Large intestine (tissue), 3 donors: ENCODE measurements around the gene ZFR2. TPM values are rescaled to one million over a fixed set of nuclear protein-coding genes. Genes with fewer than 3 reads are reported as not detected.
A peak's percentile ranks its signal among the peaks of the same experiment; 100 is the strongest.

ENCODE experiments used
- DNase-seq, 2 donors: peaks; one replicate each; pipeline versions ENCODE4 v3.0.0 to v3.0.0-alpha.2; 2013
- H3K27ac ChIP-seq: one replicate; pipeline ENCODE4 v1.5.1; 2013; ENCODE audit warnings: low read length
- H3K27me3 ChIP-seq: 2 replicates; pipeline ENCODE4 v1.6.1; 2013; ENCODE audit warnings: low read length; ENCODE audit not compliant: control insufficient read depth, insufficient read depth
- H3K36me3 ChIP-seq: 2 replicates; pipeline ENCODE4 v1.6.1; 2013; ENCODE audit warnings: low read length; ENCODE audit not compliant: control insufficient read depth, insufficient read depth
- H3K4me1 ChIP-seq: one replicate; pipeline ENCODE4 v1.6.1; 2013; ENCODE audit warnings: low read length; ENCODE audit not compliant: control insufficient read depth, insufficient read depth
- H3K4me3 ChIP-seq: one replicate; pipeline ENCODE4 v1.5.1; 2013; ENCODE audit warnings: low read length
- H3K9me3 ChIP-seq: one replicate; pipeline ENCODE4 v1.6.1; 2013; ENCODE audit warnings: mild to moderate bottlenecking, low read depth, low read length, moderate library complexity; ENCODE audit not compliant: control insufficient read depth
- WGBS: methylation state at CpG from one replicate; pipeline ENCODE4 v1.1.5; 2013; ENCODE audit warnings: low lambda C conversion rate; ENCODE audit not compliant: insufficient coverage; 5-methylcytosine and 5-hydroxymethylcytosine counted together
- polyA plus RNA-seq: library from polyadenylated mRNA; unstranded; fragments of 120-200 nt; gene quantifications from one replicate; pipeline ENCODE4 v1.2.1, GENCODE V29; 2013

Gene ZFR2
- polyA plus RNA-seq, 1 donor = 1.8 TPM

DNA sequence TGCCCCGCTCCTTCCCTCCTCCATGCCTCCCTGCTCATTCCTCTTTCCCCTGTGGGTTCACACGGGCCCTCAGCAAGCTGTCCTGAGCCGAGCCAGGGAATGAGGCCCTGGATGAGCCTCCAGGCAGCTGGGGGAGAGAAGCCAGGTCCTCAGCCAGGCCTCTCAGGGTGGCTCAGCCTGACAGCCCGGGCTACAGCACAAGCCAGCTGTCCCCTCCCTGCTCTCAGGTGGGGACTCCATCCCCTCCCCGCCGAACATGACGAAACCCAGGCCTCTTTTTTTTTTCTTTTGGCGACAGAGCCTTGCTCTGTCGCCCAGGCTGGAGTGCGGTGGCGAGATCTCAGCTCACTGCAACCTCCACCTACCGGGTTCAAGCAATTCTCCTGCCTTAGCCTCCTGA lies 42.7 kb downstream of the ZFR2 start:
- Histone ChIP-seq H3K36me3 (no peaks in the 10 kb centered on the region), H3K4me3 (no peak overlapping the region), H3K9me3 (no peaks in the 10 kb centered on the region), H3K27ac (no peak overlapping the region), H3K4me1 (no peaks in the 10 kb centered on the region), H3K27me3 (peaks cover 7% of the 10 kb centered on the region)
- no CpG with 5 or more reads among the region's 12 CpGs for WGBS
- DNase-seq = no peak

DNA sequence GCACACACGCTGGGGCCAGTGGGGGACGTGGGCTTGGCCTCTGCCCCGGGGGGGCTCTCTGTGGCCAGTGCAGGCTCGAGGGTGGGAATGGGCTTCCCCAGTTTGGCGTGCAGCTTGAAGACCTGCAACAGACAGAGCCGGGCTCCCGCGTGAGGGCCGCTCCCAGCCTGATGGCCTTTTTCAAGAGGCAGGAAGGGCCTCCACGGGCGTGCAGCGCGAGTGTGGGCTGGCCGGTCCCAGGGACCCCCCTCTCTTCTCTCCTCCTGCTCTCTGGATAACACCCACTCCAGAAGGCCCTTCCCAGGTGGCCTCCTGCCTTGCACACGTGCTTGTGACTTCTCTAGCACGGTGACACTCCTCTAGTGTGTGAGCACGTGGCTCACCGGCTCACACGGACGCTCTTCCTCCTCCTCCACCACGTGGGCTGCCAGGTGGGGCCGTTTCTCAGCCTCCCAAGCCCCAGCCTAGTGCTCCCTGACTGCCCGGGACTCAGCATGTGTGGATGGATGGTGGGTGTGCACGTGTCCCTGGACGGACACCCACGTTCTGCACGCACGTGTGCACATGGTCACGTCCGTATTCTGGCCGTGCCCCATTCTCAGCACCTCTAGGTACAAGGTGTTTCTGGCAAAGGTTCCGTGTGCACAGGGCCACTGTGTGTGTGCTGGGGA lies 43.4 kb downstream of the ZFR2 start:
- H3K4me3 ChIP-seq = no peak overlapping the region
- H3K4me1 ChIP-seq = no peaks in the 10 kb centered on the region
- H3K27me3 ChIP-seq = peaks cover 7% of the 10 kb centered on the region
- H3K27ac ChIP-seq = no peak overlapping the region
- no peaks in the 10 kb centered on the region for H3K36me3 ChIP-seq
- no peaks in the 10 kb centered on the region for H3K9me3 ChIP-seq
- whole genome bisulfite sequencing = no CpG with 5 or more reads among the region's 32 CpGs
- DNase-seq = no peak

DNA sequence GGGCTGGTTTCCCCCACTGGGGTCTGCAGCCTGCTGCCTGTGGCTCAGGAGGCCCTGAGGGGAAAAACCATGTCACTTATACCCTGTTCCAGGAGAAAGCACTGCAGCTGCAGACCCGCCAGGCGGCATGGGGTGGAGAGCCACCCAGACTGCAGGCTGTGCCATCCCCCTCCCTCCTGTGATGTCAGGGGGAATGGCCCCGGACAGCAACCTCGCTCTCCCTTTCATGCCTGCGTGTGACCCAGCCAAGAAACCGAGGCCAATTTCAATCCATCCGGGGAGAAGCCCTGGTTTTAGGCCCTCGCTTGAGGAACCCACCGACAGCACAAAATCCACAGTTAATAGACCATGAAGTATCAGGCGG lies 45.5 kb downstream of the ZFR2 start:
- Histone ChIP-seq H3K4me3 (no peak overlapping the region), H3K27me3 (peaks cover 7% of the 10 kb centered on the region), H3K36me3 (no peaks in the 10 kb centered on the region), H3K9me3 (no peaks in the 10 kb centered on the region), H3K4me1 (no peaks in the 10 kb centered on the region), H3K27ac (no peak overlapping the region)
- no CpG with 5 or more reads among the region's 10 CpGs for WGBS
- DNase-seq = no peak

DNA sequence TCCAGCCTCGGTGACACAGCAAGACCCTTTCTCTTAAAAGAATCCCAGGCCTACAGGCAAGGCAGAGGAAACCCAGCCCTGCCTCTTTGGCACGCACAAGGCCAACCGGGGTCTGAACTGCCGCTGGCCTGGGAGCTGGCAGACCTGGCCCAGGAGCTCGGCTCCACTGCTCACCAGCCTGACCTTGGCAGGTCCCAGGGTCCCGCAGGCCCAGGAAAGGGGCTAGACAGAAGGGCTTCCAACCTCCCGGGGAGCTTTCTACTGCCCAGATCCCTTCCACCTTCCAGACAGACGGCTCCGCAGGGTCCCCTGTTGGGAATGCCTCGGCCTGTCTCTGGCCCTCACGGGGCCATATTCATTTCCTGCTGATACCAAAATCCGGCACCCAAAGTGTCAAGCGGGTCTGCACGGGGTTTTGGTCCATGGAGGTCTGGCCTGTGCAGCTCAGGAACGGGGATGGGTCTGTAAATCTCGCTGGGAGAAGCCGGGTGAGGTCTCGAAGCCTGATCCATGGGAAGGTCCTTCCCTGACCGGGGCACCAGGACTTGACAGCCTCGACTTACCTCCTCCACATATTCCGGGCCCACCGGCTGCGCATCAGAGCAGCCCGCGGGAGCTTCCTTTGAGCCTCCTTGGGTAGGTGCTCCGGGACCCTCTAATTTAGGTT lies 46.0 kb downstream of the ZFR2 start:
- no peak overlapping the region for H3K27ac ChIP-seq
- no peaks in the 10 kb centered on the region for H3K36me3 ChIP-seq
- no CpG with 5 or more reads among the region's 26 CpGs for WGBS
- H3K27me3 ChIP-seq = peaks cover 7% of the 10 kb centered on the region
- H3K4me1 ChIP-seq = no peaks in the 10 kb centered on the region
- no peak overlapping the region for H3K4me3 ChIP-seq
- no peak for DNase-seq
- H3K9me3 ChIP-seq = no peaks in the 10 kb centered on the region

DNA sequence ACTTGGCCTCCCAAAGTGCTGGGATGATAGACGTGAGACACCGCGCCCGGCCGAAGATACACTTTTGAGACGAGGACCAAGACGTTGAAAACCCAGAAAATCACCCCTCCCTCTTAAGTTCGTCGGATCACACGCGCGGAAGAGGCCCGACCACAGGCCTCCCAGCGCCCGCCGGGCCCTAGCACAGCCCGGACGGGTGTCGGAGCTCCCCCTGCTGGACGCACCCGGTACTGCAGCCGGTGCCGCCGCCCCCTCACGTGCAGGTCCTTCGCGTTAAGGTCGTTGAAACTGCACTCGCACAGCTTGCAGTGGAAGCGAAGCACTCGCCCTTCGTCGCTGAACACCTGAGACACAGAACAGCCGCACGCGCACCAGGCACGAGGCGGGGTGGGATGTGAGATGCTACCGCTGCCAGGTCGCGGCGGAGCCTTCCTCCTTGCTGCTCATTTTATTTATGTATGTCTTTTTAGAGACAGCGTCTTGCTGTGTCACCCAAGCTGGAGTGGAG lies 46.9 kb downstream of the ZFR2 start:
- no CpG with 5 or more reads among the region's 43 CpGs for WGBS
- H3K4me3 ChIP-seq = no peak overlapping the region
- no peaks in the 10 kb centered on the region for H3K9me3 ChIP-seq
- no peak overlapping the region for H3K27ac ChIP-seq
- H3K4me1 ChIP-seq = no peaks in the 10 kb centered on the region
- H3K36me3 ChIP-seq = no peaks in the 10 kb centered on the region
- H3K27me3 ChIP-seq = peaks cover 7% of the 10 kb centered on the region
- peak; percentile 28 to 56 for DNase-seq

DNA sequence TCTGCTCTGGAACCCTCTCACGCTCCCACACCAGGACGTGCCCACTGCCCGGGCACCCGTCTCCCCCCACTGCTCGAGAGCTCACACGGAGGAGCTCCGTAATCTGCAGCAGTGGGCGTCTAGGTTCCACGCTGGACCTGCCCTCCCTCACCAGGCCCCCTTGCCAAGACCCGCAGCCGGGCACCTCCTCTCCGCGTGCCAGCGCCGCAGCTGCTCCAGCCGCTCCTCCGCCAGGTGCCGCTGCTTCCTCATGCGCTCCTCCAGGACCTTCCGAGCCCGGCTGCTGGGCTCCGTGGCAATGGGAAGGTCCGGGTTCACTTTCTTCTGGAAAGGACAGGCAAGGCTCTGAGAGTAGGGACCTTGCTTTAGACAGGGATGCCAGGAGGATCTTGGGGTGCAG lies 47.7 kb downstream of the ZFR2 start:
- Histone ChIP-seq H3K4me3 (no peak overlapping the region), H3K27ac (no peak overlapping the region), H3K36me3 (no peaks in the 10 kb centered on the region), H3K4me1 (no peaks in the 10 kb centered on the region), H3K27me3 (peaks cover 7% of the 10 kb centered on the region), H3K9me3 (no peaks in the 10 kb centered on the region)
- 100% methylated on average over 1 of the region's 23 CpGs for WGBS
- DNase-seq = no peak

DNA sequence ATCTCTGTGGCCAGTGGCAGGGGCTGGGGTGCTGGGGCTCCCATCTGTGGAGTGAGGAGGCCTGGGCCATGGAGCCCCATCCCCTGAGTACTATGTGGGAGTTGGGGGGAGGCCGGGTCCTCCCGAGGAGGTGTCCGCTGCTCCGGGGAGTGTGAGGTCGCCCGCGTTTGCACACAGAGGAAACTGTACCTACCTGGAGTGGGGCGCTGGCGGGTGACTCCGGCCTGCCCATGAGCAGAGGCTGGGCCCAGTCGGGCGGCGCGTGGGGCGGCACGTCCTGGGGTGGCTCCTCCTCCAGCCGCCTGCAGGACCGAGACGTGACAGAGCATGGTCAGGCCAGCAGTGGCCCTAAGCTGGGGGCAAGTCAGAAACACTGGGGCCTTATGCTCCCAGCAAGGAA lies 48.8 kb downstream of the ZFR2 start:
- Histone ChIP-seq H3K27me3 (peaks cover 7% of the 10 kb centered on the region), H3K4me1 (no peaks in the 10 kb centered on the region), H3K4me3 (no peak overlapping the region), H3K36me3 (no peaks in the 10 kb centered on the region), H3K9me3 (no peaks in the 10 kb centered on the region), H3K27ac (no peak overlapping the region)
- no CpG with 5 or more reads among the region's 19 CpGs for WGBS
- no peak for DNase-seq

DNA sequence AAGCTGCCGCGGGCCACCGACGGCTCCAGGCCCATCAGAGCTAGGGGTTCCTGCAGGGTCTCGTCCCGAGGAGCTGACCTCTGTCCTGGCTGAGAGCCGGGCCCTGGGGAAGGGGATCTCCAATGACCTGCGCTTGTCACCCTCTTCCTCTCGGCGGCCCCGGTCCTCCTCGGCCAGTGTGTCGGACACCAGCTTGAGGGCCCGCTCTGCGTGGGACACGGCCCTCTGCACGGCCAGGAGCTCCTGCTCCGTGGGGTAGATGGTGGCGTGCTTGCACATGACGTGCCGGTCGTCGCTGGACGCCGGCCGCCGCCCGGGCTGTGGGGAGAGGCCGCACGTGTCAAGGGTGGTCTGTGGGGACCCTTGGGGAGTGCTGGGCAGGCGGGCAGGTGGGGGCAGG lies 49.9 kb downstream of the ZFR2 start:
- H3K9me3 ChIP-seq = no peaks in the 10 kb centered on the region
- H3K4me3 ChIP-seq = no peak overlapping the region
- H3K27me3 ChIP-seq = peaks cover 7% of the 10 kb centered on the region
- no peak for DNase-seq
- H3K4me1 ChIP-seq = no peaks in the 10 kb centered on the region
- H3K36me3 ChIP-seq = no peaks in the 10 kb centered on the region
- WGBS = no CpG with 5 or more reads among the region's 31 CpGs
- H3K27ac ChIP-seq = no peak overlapping the region

DNA sequence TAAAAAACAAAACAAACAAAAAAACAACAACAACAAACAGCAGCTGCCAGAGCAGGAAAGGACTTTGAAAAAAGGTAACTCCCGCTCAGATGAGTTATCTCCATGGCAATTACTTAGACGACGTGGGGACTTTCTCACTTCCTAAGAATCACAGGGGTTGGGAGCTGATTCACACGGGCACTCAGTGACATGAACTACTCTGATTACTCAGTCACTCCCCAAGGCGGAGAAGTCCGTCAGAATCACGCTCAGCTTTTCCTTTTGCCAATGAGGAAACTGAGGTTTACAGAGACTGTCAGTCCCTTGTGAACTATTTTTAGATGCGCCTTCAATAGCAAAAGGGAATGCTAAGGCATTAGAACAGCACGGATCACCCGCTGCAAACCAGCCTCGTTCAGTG lies 50.4 kb downstream of the ZFR2 start:
- no peaks in the 10 kb centered on the region for H3K36me3 ChIP-seq

DNA sequence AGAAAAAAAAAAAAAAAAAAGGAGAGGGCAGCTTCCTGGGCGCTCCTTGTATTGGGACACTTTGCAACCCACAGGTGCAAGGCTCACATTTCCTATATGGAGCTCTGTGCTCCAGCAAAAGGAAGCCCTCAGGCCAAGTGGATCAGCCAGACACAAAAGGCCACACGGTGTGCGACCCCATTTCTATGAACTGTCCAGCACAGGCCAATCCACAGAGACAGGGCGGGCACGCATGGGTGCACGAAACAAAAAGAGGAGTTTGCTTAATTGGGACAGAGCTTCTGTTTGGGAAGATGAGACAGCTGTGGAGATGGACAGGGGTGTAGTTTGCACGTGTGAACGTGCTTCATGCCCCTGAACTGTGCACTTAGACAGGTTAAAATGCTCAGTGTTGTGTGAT lies 51.1 kb downstream of the ZFR2 start:
- no peak for DNase-seq
- Histone ChIP-seq H3K27me3 (peaks cover 2% of the 10 kb centered on the region), H3K4me3 (no peak overlapping the region), H3K36me3 (no peaks in the 10 kb centered on the region), H3K27ac (no peak overlapping the region), H3K9me3 (no peaks in the 10 kb centered on the region), H3K4me1 (no peaks in the 10 kb centered on the region)
- no CpG with 5 or more reads among the region's 8 CpGs for WGBS

More for the DNA sequence above, 50.4 kb downstream of the ZFR2 start:
- Histone ChIP-seq H3K27me3 (peaks cover 7% of the 10 kb centered on the region), H3K9me3 (no peaks in the 10 kb centered on the region), H3K27ac (no peak overlapping the region), H3K4me1 (no peaks in the 10 kb centered on the region), H3K4me3 (no peak overlapping the region)
- WGBS = 60% methylated on average over 1 of the region's 11 CpGs
- DNase-seq = no peak
